PC-3 (cell line): ENCODE results near the gene TMPRSS13.

Experiments used
- CTCF ChIP-seq: fragments of 300-600 bp; sonication (generic); conservative IDR thresholded peaks from 2 replicates; pipeline ENCODE4 v1.5.1; 2017; ENCODE audit warnings: antibody characterized with exemption, low read depth, mild to moderate bottlenecking, low read length
- EZH2 ChIP-seq: fragments of 300-600 bp; sonication (generic); IDR thresholded peaks from one replicate; pipeline ENCODE4 v1.6.1; 2017; ENCODE audit warnings: antibody characterized with exemption, mild to moderate bottlenecking, low read length; ENCODE audit not compliant: unreplicated experiment
- EZH2phosphoT487 ChIP-seq: fragments of 300-600 bp; sonication (generic); IDR thresholded peaks from 2 replicates; pipeline ENCODE4 v1.6.1; 2018; ENCODE audit warnings: mild to moderate bottlenecking, antibody characterized with exemption, low read length, borderline replicate concordance

- TF ChIP-seq CTCF = no peak
- TF ChIP-seq EZH2 = no peak
- no peak for TF ChIP-seq EZH2phosphoT487
These were observed 46.8 kb downstream of the TMPRSS13 start for GRCh38 chr11:117882311-117882905.
